ENCODE data around the gene PPIE. TPM values are rescaled to one million over a fixed set of nuclear protein-coding genes. Genes with fewer than 3 reads are reported as not detected.

The PPIE gene
- total and polyA plus RNA-seq, 2 experiments from 2014 or later, result 27.8 to 51.9 TPM

DNA sequence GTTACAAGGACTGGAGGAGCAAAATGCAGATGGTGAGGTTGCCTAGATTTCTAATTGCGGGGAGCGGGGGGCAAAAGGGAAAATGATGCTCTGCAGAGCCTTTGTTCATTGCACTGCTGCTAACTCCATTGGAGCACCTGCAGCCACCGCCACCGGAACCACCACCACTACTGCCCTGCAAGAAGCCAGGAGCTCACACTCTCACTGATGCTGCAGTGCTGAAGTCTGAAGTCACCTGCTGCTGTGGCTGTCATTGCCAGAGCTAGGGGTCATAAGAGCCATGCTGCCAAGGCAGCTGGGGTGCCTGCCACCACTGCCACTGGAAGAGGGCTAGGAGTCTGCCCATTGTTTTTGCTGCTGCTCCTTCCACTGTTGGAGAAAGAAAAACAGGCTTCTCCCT, 40.1 kb upstream of the PPIE start:
- peaks cover 95% of the 10 kb centered on the region for H3K27me3 Mint-ChIP-seq (ENCODE audit: insufficient read depth, low read depth, poor library complexity)
- H3K27me3 ChIP-seq (ENCODE audit: insufficient read depth), result peaks cover 93% of the 10 kb centered on the region
- peaks cover 8% of the 10 kb centered on the region; the same call in 2 of the 3 replicates for H3K9me3 Mint-ChIP-seq

More for the DNA sequence above, 40.1 kb upstream of the PPIE start:
- Histone ChIP-seq H3K36me3 (ENCODE audit: insufficient read depth) (no peaks in the 10 kb centered on the region), H4K20me1 (replicated peaks; ENCODE audit: insufficient read depth) (no peaks in the 10 kb centered on the region), H3F3A (replicated peaks; ENCODE audit: low read depth) (no peaks in the 10 kb centered on the region), H2AFZ (no peak overlapping the region), H3K4me3 (no peak overlapping the region), H3K4me2 (no peak overlapping the region), H3K4me1 (ENCODE audit: insufficient read depth) (peaks cover 19% of the 10 kb centered on the region), H3K9me2 (ENCODE audit: insufficient read depth) (no peaks in the 10 kb centered on the region), H3K27ac (ENCODE audit: low read depth) (no peak overlapping the region), H3K79me2 (replicated peaks; ENCODE audit: insufficient read depth) (no peaks in the 10 kb centered on the region)
- Mint-ChIP-seq H3K36me3 (ENCODE audit: low read depth) (no peaks in the 10 kb centered on the region; the same call in 2 of the 3 replicates), H3K4me1 (peaks cover 36% of the 10 kb centered on the region), H3K4me3 (no peak overlapping the region), H3K27ac (no peak overlapping the region)
- DNase-seq (ENCODE audit: low spot score) (no peak), ATAC-seq (no peak)
- TF ChIP-seq STAT1 (IDR thresholded peaks at IDR 0.05; ENCODE audit: unreplicated experiment) (no peak), ZNF114 (CRISPR knock-in tag; IDR thresholded peaks at IDR 0.05) (no peak), CTCF (conservative IDR thresholded peaks at IDR 0.05; ENCODE audit: low read depth in 2 of 2) (no peak), EZH2phosphoT487 (IDR thresholded peaks at IDR 0.05; ENCODE audit: unreplicated experiment) (no peak), JUNB (IDR thresholded peaks at IDR 0.05; ENCODE audit: unreplicated experiment) (no peak), CREB1 (CRISPR knock-in tag; IDR thresholded peaks at IDR 0.05; ENCODE audit: low read depth) (no peak), POLR2AphosphoS5 (IDR thresholded peaks at IDR 0.05; ENCODE audit: low read depth) (no peak), ZNF331 (CRISPR knock-in tag; IDR thresholded peaks at IDR 0.05; ENCODE audit: low read depth) (no peak), ETS1 (IDR thresholded peaks at IDR 0.05) (no peak), NANOG (IDR thresholded peaks at IDR 0.05; ENCODE audit: borderline replicate concordance) (no peak), EZH2 (IDR thresholded peaks at IDR 0.05; ENCODE audit: low read depth, unreplicated experiment) (no peak), REST (IDR thresholded peaks at IDR 0.05; ENCODE audit: unreplicated experiment) (no peak)
- TF ChIP-seq, protein P1, sequence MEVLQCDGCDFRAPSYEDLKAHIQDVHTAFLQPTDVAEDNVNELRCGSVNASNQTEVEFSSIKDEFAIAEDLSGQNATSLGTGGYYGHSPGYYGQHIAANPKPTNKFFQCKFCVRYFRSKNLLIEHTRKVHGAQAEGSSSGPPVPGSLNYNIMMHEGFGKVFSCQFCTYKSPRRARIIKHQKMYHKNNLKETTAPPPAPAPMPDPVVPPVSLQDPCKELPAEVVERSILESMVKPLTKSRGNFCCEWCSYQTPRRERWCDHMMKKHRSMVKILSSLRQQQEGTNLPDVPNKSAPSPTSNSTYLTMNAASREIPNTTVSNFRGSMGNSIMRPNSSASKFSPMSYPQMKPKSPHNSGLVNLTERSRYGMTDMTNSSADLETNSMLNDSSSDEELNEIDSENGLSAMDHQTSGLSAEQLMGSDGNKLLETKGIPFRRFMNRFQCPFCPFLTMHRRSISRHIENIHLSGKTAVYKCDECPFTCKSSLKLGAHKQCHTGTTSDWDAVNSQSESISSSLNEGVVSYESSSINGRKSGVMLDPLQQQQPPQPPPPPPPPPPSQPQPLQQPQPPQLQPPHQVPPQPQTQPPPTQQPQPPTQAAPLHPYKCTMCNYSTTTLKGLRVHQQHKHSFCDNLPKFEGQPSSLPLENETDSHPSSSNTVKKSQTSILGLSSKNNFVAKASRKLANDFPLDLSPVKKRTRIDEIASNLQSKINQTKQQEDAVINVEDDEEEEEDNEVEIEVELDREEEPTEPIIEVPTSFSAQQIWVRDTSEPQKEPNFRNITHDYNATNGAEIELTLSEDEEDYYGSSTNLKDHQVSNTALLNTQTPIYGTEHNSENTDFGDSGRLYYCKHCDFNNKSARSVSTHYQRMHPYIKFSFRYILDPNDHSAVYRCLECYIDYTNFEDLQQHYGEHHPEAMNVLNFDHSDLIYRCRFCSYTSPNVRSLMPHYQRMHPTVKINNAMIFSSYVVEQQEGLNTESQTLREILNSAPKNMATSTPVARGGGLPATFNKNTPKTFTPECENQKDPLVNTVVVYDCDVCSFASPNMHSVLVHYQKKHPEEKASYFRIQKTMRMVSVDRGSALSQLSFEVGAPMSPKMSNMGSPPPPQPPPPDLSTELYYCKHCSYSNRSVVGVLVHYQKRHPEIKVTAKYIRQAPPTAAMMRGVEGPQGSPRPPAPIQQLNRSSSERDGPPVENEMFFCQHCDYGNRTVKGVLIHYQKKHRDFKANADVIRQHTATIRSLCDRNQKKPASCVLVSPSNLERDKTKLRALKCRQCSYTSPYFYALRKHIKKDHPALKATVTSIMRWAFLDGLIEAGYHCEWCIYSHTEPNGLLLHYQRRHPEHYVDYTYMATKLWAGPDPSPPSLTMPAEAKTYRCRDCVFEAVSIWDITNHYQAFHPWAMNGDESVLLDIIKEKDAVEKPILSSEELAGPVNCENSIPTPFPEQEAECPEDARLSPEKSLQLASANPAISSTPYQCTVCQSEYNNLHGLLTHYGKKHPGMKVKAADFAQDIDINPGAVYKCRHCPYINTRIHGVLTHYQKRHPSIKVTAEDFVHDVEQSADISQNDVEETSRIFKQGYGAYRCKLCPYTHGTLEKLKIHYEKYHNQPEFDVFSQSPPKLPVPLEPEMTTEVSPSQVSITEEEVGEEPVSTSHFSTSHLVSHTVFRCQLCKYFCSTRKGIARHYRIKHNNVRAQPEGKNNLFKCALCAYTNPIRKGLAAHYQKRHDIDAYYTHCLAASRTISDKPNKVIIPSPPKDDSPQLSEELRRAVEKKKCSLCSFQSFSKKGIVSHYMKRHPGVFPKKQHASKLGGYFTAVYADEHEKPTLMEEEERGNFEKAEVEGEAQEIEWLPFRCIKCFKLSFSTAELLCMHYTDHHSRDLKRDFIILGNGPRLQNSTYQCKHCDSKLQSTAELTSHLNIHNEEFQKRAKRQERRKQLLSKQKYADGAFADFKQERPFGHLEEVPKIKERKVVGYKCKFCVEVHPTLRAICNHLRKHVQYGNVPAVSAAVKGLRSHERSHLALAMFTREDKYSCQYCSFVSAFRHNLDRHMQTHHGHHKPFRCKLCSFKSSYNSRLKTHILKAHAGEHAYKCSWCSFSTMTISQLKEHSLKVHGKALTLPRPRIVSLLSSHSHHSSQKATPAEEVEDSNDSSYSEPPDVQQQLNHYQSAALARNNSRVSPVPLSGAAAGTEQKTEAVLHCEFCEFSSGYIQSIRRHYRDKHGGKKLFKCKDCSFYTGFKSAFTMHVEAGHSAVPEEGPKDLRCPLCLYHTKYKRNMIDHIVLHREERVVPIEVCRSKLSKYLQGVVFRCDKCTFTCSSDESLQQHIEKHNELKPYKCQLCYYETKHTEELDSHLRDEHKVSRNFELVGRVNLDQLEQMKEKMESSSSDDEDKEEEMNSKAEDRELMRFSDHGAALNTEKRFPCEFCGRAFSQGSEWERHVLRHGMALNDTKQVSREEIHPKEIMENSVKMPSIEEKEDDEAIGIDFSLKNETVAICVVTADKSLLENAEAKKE (CRISPR knock-in tag; IDR thresholded peaks at IDR 0.05), result no peak
